ENCODE data around the gene AP2M1. TPM values are rescaled to one million over a fixed set of nuclear protein-coding genes. Genes with fewer than 3 reads are reported as not detected.

The AP2M1 gene
- total and polyA plus RNA-seq, 2 of the 13 experiments (the other 11 are each of a cell fraction or from before 2014, with no cell fraction given) = 126 to 146 TPM

DNA sequence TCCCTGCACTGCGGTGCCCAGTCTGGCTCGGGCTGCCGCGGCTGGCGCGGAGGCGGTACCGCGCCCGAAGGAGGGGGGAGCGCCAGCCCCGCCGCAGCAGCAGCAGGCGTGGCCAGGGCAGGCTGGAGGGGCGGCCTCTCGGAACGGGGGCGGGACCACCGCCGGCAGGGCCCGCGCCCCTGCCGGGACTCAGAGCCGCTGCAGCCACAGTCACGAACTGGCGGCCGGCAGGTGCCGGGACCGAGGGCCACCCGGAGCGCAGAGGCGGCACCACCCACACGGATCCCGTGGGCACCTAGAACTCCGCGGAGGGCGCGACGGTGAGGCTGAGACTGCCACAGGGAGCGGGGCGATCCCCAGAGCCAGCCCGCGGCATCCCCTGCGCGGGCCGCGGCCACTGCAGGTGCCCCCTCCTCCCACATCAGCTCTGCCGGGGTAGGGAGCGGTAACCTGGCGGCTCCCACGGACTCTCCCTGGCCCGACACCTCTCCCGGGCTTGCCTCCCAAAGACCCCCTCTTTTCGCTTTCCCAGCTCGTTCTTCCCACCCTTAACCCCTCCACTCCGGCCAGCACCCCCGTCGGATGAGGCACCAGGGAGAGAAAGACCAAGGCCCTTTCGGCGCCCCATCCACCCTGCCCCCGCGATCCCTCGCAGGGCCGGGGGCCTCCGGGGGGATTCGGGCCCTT is 54.9 kb downstream of the AP2M1 start, which contains the start of gene VWA5B2 (continued):
- TF ChIP-seq, protein P1, sequence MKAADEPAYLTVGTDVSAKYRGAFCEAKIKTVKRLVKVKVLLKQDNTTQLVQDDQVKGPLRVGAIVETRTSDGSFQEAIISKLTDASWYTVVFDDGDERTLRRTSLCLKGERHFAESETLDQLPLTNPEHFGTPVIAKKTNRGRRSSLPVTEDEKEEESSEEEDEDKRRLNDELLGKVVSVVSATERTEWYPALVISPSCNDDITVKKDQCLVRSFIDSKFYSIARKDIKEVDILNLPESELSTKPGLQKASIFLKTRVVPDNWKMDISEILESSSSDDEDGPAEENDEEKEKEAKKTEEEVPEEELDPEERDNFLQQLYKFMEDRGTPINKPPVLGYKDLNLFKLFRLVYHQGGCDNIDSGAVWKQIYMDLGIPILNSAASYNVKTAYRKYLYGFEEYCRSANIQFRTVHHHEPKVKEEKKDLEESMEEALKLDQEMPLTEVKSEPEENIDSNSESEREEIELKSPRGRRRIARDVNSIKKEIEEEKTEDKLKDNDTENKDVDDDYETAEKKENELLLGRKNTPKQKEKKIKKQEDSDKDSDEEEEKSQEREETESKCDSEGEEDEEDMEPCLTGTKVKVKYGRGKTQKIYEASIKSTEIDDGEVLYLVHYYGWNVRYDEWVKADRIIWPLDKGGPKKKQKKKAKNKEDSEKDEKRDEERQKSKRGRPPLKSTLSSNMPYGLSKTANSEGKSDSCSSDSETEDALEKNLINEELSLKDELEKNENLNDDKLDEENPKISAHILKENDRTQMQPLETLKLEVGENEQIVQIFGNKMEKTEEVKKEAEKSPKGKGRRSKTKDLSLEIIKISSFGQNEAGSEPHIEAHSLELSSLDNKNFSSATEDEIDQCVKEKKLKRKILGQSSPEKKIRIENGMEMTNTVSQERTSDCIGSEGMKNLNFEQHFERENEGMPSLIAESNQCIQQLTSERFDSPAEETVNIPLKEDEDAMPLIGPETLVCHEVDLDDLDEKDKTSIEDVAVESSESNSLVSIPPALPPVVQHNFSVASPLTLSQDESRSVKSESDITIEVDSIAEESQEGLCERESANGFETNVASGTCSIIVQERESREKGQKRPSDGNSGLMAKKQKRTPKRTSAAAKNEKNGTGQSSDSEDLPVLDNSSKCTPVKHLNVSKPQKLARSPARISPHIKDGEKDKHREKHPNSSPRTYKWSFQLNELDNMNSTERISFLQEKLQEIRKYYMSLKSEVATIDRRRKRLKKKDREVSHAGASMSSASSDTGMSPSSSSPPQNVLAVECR (CRISPR knock-in tag; IDR thresholded peaks at IDR 0.05; ENCODE audit: borderline replicate concordance) = 0 out of 2 replicates have a peak, but pooled peaks have one; percentile 0
- no peak for TF ChIP-seq ZNF460 (CRISPR knock-in tag; IDR thresholded peaks at IDR 0.05; ENCODE audit: borderline replicate concordance)
- TF ChIP-seq ZNF224 (CRISPR knock-in tag; IDR thresholded peaks at IDR 0.05) = no peak
- TF ChIP-seq ATF7-NPFF (CRISPR knock-in tag; IDR thresholded peaks at IDR 0.05; ENCODE audit: low read depth) = peak; percentile 22; the same call in 1 of the 2 replicates
- TF ChIP-seq, protein P2, sequence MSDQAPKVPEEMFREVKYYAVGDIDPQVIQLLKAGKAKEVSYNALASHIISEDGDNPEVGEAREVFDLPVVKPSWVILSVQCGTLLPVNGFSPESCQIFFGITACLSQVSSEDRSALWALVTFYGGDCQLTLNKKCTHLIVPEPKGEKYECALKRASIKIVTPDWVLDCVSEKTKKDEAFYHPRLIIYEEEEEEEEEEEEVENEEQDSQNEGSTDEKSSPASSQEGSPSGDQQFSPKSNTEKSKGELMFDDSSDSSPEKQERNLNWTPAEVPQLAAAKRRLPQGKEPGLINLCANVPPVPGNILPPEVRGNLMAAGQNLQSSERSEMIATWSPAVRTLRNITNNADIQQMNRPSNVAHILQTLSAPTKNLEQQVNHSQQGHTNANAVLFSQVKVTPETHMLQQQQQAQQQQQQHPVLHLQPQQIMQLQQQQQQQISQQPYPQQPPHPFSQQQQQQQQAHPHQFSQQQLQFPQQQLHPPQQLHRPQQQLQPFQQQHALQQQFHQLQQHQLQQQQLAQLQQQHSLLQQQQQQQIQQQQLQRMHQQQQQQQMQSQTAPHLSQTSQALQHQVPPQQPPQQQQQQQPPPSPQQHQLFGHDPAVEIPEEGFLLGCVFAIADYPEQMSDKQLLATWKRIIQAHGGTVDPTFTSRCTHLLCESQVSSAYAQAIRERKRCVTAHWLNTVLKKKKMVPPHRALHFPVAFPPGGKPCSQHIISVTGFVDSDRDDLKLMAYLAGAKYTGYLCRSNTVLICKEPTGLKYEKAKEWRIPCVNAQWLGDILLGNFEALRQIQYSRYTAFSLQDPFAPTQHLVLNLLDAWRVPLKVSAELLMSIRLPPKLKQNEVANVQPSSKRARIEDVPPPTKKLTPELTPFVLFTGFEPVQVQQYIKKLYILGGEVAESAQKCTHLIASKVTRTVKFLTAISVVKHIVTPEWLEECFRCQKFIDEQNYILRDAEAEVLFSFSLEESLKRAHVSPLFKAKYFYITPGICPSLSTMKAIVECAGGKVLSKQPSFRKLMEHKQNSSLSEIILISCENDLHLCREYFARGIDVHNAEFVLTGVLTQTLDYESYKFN (CRISPR knock-in tag; conservative IDR thresholded peaks at IDR 0.05) = no peak
- peak; percentile 44; the same call in 1 of the 2 replicates for TF ChIP-seq SAP130 (CRISPR knock-in tag; IDR thresholded peaks at IDR 0.05; ENCODE audit: low read depth)
- TF ChIP-seq MXI1 (IDR thresholded peaks at IDR 0.05; ENCODE audit: borderline replicate concordance, low read depth, low read length) = peak; percentile 54; the same call in 1 of the 3 replicates
- no peak for TF ChIP-seq ZFP90 (CRISPR knock-in tag; IDR thresholded peaks at IDR 0.05; ENCODE audit: borderline replicate concordance)
- TF ChIP-seq, protein P3, sequence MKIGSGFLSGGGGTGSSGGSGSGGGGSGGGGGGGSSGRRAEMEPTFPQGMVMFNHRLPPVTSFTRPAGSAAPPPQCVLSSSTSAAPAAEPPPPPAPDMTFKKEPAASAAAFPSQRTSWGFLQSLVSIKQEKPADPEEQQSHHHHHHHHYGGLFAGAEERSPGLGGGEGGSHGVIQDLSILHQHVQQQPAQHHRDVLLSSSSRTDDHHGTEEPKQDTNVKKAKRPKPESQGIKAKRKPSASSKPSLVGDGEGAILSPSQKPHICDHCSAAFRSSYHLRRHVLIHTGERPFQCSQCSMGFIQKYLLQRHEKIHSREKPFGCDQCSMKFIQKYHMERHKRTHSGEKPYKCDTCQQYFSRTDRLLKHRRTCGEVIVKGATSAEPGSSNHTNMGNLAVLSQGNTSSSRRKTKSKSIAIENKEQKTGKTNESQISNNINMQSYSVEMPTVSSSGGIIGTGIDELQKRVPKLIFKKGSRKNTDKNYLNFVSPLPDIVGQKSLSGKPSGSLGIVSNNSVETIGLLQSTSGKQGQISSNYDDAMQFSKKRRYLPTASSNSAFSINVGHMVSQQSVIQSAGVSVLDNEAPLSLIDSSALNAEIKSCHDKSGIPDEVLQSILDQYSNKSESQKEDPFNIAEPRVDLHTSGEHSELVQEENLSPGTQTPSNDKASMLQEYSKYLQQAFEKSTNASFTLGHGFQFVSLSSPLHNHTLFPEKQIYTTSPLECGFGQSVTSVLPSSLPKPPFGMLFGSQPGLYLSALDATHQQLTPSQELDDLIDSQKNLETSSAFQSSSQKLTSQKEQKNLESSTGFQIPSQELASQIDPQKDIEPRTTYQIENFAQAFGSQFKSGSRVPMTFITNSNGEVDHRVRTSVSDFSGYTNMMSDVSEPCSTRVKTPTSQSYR (CRISPR knock-in tag; IDR thresholded peaks at IDR 0.05; ENCODE audit: borderline replicate concordance) = no peak
- TF ChIP-seq KDM3A (CRISPR knock-in tag; IDR thresholded peaks at IDR 0.05; ENCODE audit: low read depth) = 0 out of 2 replicates have a peak, but pooled peaks have one; percentile 32
- TF ChIP-seq, protein P4, sequence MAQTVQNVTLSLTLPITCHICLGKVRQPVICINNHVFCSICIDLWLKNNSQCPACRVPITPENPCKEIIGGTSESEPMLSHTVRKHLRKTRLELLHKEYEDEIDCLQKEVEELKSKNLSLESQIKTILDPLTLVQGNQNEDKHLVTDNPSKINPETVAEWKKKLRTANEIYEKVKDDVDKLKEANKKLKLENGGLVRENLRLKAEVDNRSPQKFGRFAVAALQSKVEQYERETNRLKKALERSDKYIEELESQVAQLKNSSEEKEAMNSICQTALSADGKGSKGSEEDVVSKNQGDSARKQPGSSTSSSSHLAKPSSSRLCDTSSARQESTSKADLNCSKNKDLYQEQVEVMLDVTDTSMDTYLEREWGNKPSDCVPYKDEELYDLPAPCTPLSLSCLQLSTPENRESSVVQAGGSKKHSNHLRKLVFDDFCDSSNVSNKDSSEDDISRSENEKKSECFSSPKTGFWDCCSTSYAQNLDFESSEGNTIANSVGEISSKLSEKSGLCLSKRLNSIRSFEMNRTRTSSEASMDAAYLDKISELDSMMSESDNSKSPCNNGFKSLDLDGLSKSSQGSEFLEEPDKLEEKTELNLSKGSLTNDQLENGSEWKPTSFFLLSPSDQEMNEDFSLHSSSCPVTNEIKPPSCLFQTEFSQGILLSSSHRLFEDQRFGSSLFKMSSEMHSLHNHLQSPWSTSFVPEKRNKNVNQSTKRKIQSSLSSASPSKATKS (CRISPR knock-in tag; IDR thresholded peaks at IDR 0.05) = no peak
- peak; percentile 24; the same call in 1 of the 2 replicates for TF ChIP-seq PHF8 (CRISPR knock-in tag; IDR thresholded peaks at IDR 0.05)
- TF ChIP-seq GATA4 (IDR thresholded peaks at IDR 0.05; ENCODE audit: borderline replicate concordance, low read depth) = no peak
